Measurements from ENCODE around the gene ASAP2. TPM values are rescaled to one million over a fixed set of nuclear protein-coding genes. Genes with fewer than 3 reads are reported as not detected.
"Not testable (repeated sequence)": the region's sequence is repeated elsewhere in the genome, so short reads cannot be mapped to it uniquely, and the experiment has no call there.

The ASAP2 gene
- total RNA-seq, 1 donor from 2014 or later, result 60.7 TPM

DNA sequence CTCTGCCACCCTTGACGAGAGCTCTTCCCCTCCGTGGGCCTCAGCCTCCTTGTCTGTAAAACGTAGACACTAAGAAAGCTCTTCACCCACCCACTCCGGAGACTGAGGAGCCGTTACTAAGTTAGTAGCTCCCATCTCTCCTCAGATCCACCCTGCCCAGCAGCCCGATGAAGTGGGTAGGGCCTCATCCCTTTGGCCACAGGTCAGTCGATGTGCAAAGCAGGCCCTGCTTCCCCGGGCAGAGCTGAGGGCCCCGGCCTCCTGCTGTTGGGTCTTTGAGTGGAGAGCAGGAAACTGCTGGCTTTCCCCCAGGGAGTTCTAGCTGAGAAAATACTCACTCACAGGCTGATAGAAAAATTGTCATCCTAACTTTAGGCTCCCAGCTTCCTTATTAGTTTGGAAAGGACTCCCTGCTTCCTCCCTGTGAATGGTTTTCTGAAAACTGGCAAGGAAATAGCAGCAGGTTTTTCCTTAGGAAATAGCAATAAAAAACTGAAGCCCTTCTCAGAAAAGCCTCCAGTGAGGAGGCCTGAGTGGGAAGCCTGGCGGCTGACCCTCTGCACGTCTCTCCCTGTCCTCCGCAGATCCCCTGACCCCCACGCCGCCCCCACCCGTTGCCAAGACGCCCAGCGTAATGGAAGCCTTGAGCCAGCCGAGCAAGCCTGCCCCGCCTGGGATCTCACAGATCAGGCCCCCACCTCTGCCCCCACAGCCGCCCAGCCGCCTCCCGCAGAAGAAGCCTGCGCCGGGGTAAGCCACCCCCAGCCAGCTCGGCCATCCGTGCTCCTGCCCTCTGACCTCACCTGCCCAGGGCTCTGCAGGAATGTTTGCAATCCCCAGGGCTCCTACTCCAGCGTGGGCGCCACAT, 186.5 kb downstream of the ASAP2 start:
- peak overlapping the region; percentile 95 for H3K27ac Mint-ChIP-seq (ENCODE audit: unreplicated experiment)
- TF ChIP-seq, protein P1, sequence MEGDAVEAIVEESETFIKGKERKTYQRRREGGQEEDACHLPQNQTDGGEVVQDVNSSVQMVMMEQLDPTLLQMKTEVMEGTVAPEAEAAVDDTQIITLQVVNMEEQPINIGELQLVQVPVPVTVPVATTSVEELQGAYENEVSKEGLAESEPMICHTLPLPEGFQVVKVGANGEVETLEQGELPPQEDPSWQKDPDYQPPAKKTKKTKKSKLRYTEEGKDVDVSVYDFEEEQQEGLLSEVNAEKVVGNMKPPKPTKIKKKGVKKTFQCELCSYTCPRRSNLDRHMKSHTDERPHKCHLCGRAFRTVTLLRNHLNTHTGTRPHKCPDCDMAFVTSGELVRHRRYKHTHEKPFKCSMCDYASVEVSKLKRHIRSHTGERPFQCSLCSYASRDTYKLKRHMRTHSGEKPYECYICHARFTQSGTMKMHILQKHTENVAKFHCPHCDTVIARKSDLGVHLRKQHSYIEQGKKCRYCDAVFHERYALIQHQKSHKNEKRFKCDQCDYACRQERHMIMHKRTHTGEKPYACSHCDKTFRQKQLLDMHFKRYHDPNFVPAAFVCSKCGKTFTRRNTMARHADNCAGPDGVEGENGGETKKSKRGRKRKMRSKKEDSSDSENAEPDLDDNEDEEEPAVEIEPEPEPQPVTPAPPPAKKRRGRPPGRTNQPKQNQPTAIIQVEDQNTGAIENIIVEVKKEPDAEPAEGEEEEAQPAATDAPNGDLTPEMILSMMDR (IDR thresholded peaks at IDR 0.05), result peak; percentile 43
- H3K9me3 Mint-ChIP-seq (ENCODE audit: low read depth), result no peaks in the 10 kb centered on the region
- H3K4me1 Mint-ChIP-seq (ENCODE audit: low read depth), result peaks cover 21% of the 10 kb centered on the region
- H3K36me3 Mint-ChIP-seq (ENCODE audit: low read depth), result peaks cover 28% of the 10 kb centered on the region
- no peaks in the 10 kb centered on the region for H3K27me3 Mint-ChIP-seq (ENCODE audit: low read depth)
- peak; percentile 91 for DNase-seq (ENCODE audit: low spot score)
- no peak overlapping the region for H3K4me3 Mint-ChIP-seq (ENCODE audit: unreplicated experiment)

DNA sequence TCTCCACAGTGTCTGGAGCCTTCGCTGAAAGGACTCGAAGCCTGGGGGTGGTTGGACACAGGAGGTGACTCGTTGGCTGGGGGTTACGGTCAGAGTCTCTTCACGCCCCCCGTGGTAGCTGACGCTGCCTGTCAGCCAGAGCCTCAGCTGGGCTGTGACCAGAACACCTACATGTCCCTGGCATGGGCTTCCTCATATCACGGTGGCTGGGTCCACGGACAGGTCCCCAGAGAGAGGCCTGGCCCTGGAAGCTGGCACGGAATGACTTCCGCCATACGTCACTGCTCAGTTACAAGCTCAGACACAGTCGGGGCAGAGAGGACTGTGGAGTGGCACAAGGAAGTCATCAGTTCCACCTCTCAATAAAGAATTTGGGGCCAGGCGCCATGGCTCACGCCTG, 188.2 kb downstream of the ASAP2 start:
- Mint-ChIP-seq H3K27me3 (ENCODE audit: low read depth) (no peaks in the 10 kb centered on the region), H3K27ac (ENCODE audit: unreplicated experiment) (no peak overlapping the region), H3K4me1 (ENCODE audit: low read depth) (peaks cover 29% of the 10 kb centered on the region), H3K9me3 (ENCODE audit: low read depth) (no peaks in the 10 kb centered on the region), H3K4me3 (ENCODE audit: unreplicated experiment) (no peak overlapping the region), H3K36me3 (ENCODE audit: low read depth) (peaks cover 20% of the 10 kb centered on the region)
- TF ChIP-seq, protein P1 (IDR thresholded peaks at IDR 0.05), result no peak
- peak; percentile 79 for DNase-seq (ENCODE audit: low spot score)

DNA sequence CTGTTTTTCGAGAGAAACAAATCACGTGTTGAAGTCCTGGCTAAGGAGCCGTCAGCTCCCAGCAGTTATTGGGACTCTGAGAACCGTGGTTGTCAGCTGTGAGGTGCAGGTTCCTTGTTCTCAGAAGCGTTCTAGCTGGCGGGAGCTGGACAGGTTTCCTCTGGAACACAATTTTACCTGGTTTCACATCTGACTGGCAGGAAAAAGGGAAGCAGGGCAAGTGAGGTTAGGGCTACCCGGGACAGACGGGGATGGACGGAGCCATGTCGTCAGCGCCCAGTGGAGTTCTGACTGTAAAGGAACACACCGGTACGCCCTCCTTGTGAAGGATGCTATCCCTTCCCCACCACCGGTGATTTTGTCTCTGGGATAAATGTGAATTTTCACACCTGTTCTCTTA, 190.6 kb downstream of the ASAP2 start:
- peaks cover 26% of the 10 kb centered on the region for H3K4me1 Mint-ChIP-seq (ENCODE audit: low read depth)
- peaks cover 11% of the 10 kb centered on the region for H3K36me3 Mint-ChIP-seq (ENCODE audit: low read depth)
- peak; percentile 49 for DNase-seq (ENCODE audit: low spot score)
- no peaks in the 10 kb centered on the region for H3K27me3 Mint-ChIP-seq (ENCODE audit: low read depth)
- H3K9me3 Mint-ChIP-seq (ENCODE audit: low read depth), result no peaks in the 10 kb centered on the region
- H3K27ac Mint-ChIP-seq (ENCODE audit: unreplicated experiment), result peak overlapping the region; percentile 51
- no peak overlapping the region for H3K4me3 Mint-ChIP-seq (ENCODE audit: unreplicated experiment)
- TF ChIP-seq, protein P1 (IDR thresholded peaks at IDR 0.05), result no peak

DNA sequence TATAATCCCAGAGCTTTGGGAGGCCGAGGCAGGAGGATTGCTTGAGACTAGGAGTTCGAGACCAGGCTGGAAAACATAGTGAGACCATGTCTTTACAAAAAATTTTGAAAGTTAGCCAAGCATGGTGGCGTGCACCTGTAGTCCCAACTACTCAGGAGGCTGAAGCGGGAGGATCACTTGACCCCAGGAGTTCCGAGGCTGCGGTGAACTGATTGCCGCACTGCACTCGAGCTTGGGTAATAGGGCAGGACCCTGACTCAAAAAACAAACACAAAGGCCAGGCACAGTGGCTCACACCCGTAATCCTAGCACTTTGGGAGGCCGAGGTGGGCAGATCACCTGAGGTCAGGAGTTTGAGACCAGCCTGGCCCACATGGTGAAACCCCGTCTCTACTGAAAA, 191.6 kb downstream of the ASAP2 start:
- DNase-seq (ENCODE audit: low spot score), result peak; percentile 46
- H3K27me3 Mint-ChIP-seq (ENCODE audit: low read depth); H3K9me3 Mint-ChIP-seq (ENCODE audit: low read depth); H3K4me3 Mint-ChIP-seq (ENCODE audit: unreplicated experiment): not testable (repeated sequence)
- H3K36me3 Mint-ChIP-seq (ENCODE audit: low read depth), result peaks cover 18% of the 10 kb centered on the region
- peak overlapping the region; percentile 49 for H3K27ac Mint-ChIP-seq (ENCODE audit: unreplicated experiment)
- H3K4me1 Mint-ChIP-seq (ENCODE audit: low read depth), result peaks cover 15% of the 10 kb centered on the region

DNA sequence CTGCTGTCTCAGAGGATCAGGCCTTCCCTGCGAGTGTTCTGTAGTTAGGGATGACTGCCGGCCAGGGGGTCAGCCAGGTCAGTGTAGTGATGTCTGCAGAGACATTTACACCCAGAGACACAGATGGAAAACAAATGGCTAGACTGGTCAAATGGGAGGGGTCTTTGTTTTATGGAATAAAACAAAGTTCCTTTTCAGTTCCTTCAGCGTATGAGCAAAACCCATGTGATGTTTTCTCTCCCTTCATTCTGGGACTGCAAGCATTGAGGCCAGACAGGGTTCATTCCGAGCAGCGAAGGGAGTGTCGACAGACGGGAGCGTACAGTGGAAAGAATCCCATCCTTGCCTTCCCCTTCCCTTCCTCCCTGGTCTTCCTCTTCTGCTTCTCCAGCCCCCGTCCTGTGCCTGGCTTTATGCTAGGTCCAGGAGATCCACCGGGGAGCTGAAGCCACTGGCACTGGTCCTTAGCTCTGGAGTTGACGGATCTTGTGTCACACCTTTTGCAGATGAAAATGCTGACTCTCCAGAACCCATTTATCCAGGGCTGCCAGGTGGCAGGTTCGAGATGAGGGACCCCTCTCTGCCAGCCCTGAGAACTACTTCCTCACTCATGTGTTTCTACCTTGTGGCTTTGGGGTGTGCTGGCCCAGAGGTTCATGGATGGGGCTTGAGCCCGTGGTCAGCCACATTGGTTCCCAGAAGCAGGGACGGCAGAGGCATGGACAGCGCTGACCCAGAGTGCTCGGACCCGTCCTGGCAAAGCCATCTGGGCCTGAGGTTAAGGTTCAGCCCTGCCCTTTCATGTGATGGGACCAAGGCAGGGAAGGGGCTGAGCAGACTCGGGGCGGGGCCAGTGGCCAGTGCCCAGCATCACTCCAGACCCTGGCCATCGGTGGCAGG, 192.5 kb downstream of the ASAP2 start:
- H3K27ac Mint-ChIP-seq (ENCODE audit: unreplicated experiment), result peak overlapping the region; percentile 90
- H3K4me3 Mint-ChIP-seq (ENCODE audit: unreplicated experiment), result no peak overlapping the region
- no peaks in the 10 kb centered on the region for H3K27me3 Mint-ChIP-seq (ENCODE audit: low read depth)
- peak; percentile 66 for DNase-seq (ENCODE audit: low spot score)
- H3K36me3 Mint-ChIP-seq (ENCODE audit: low read depth), result peaks cover 20% of the 10 kb centered on the region
- H3K4me1 Mint-ChIP-seq (ENCODE audit: low read depth), result peaks cover 16% of the 10 kb centered on the region
- TF ChIP-seq, protein P1 (IDR thresholded peaks at IDR 0.05), result no peak
- no peaks in the 10 kb centered on the region for H3K9me3 Mint-ChIP-seq (ENCODE audit: low read depth)

All from chondrocyte (in vitro differentiated cells).